CD14-positive monocyte (primary cell): Measurements from ENCODE around the gene TREM1. TPM values are rescaled to one million over a fixed set of nuclear protein-coding genes. Genes with fewer than 3 reads are reported as not detected.
A peak's percentile ranks its signal among the peaks of the same experiment; 100 is the strongest.

Experiments
- DNase-seq, 3 donors: peaks; one replicate each; pipeline ENCODE4 v3.0.0-alpha.2; 2011 to 2022
- H2AFZ ChIP-seq: 2 replicates; pipeline ENCODE4 v1.6.0; 2012; ENCODE audit warnings: mild to moderate bottlenecking, low read depth, low read length, inconsistent platforms; ENCODE audit not compliant: insufficient read depth, poor library complexity, severe bottlenecking
- H3K27ac ChIP-seq, 2 donors: 1 replicate in 1 of 2; 2 replicates in 1 of 2; pipeline ENCODE4 v1.5.1; 2012 to 2013; ENCODE audit warnings: low read length in 2 of 2, control low read depth in 1 of 2, inconsistent platforms in 1 of 2, low read depth in 1 of 2, mild to moderate bottlenecking in 1 of 2
- H3K27me3 ChIP-seq, 2 donors: one replicate each; pipeline versions ENCODE4 v1.6.0 to v1.6.1; 2011 to 2013; ENCODE audit warnings: low read length in 2 of 2; ENCODE audit not compliant: control insufficient read depth in 2 of 2, insufficient read depth in 2 of 2
- H3K36me3 ChIP-seq, 2 donors: replicated peaks in 1 of 2; 1 replicate in 1 of 2; 2 replicates in 1 of 2; pipeline versions ENCODE4 v1.5.1 to v1.6.1; 2012 to 2013; ENCODE audit warnings: low read length in 2 of 2, control low read depth in 1 of 2, inconsistent platforms in 1 of 2, mild to moderate bottlenecking in 1 of 2; ENCODE audit not compliant: insufficient read depth in 2 of 2, control insufficient read depth in 1 of 2
- H3K4me1 ChIP-seq, 2 donors: 1 replicate in 1 of 2; 2 replicates in 1 of 2; pipeline versions ENCODE4 v1.5.1 to v1.6.1; 2012 to 2013; ENCODE audit warnings: low read length in 2 of 2, control low read depth in 1 of 2, inconsistent platforms in 1 of 2, mild to moderate bottlenecking in 1 of 2, moderate library complexity in 1 of 2; ENCODE audit not compliant: insufficient read depth in 2 of 2, control insufficient read depth in 1 of 2
- H3K4me2 ChIP-seq: replicated peaks from 2 replicates; pipeline ENCODE3; 2012; ENCODE audit warnings: low read length, moderate library complexity, mild to moderate bottlenecking; ENCODE audit not compliant: poor library complexity, severe bottlenecking; ENCODE audit errors: extremely low read depth
- H3K4me3 ChIP-seq, 3 experiments: fragments of 200-600 bp in 1 of 3; sonication (generic) in 1 of 3; replicated peaks in 1 of 3; 1 replicate in 2 of 3; 2 replicates in 1 of 3; pipeline ENCODE4 v1.5.1; 2011 to 2013; ENCODE audit warnings: low read length in 3 of 3, mild to moderate bottlenecking in 3 of 3, control low read depth in 2 of 3, low read depth in 2 of 3, inconsistent platforms in 1 of 3, moderate library complexity in 1 of 3
- H3K79me2 ChIP-seq: 2 replicates; pipeline ENCODE4 v1.6.0; 2012; ENCODE audit warnings: mild to moderate bottlenecking, control low read depth, inconsistent platforms, low read length, moderate library complexity; ENCODE audit not compliant: insufficient read depth
- H3K9ac ChIP-seq: 2 replicates; pipeline ENCODE4 v1.6.0; 2017; ENCODE audit warnings: low read length, mild to moderate bottlenecking; ENCODE audit not compliant: insufficient read depth, poor library complexity, severe bottlenecking
- H3K9me3 ChIP-seq, 2 donors: replicated peaks in 1 of 2; 1 replicate in 1 of 2; 2 replicates in 1 of 2; pipeline versions ENCODE4 v1.5.1 to v1.6.1; 2012 to 2013; ENCODE audit warnings: low read length in 2 of 2, control low read depth in 1 of 2; ENCODE audit not compliant: control insufficient read depth in 1 of 2, insufficient read depth in 1 of 2
- H4K20me1 ChIP-seq: 2 replicates; pipeline ENCODE4 v1.6.0; 2012; ENCODE audit warnings: mild to moderate bottlenecking, low read length, control low read depth, moderate library complexity; ENCODE audit not compliant: insufficient read depth
- H3K27ac Mint-ChIP-seq, 7 donors: one replicate each; pipeline ENCODE4 v1.8.0; 2020; ENCODE audit warnings: mild to moderate bottlenecking in 7 of 7, mixed read lengths in 7 of 7, moderate library complexity in 6 of 7, inconsistent platforms in 2 of 7
- H3K27me3 Mint-ChIP-seq, 3 donors: one replicate each; pipeline ENCODE4 v1.8.0; 2021 to 2022; ENCODE audit warnings: low read depth in 3 of 3, mild to moderate bottlenecking in 3 of 3, mixed read lengths in 3 of 3, moderate library complexity in 3 of 3, inconsistent platforms in 1 of 3
- H3K36me3 Mint-ChIP-seq, 2 donors: one replicate each; pipeline ENCODE4 v1.8.0; 2020; ENCODE audit warnings: mixed read lengths in 2 of 2, inconsistent platforms in 1 of 2, mild to moderate bottlenecking in 1 of 2
- H3K4me1 Mint-ChIP-seq: one replicate; pipeline ENCODE4 v1.8.0; 2020; ENCODE audit warnings: mild to moderate bottlenecking, mixed read lengths
- H3K4me3 Mint-ChIP-seq, 2 donors: one replicate each; pipeline ENCODE4 v1.8.0; 2020; ENCODE audit warnings: mild to moderate bottlenecking in 2 of 2, mixed read lengths in 2 of 2, moderate library complexity in 1 of 2
- H3K9me3 Mint-ChIP-seq, 7 donors: one replicate each; pipeline ENCODE4 v1.8.0; 2020 to 2022; ENCODE audit warnings: mixed read lengths in 7 of 7, mild to moderate bottlenecking in 6 of 7, moderate library complexity in 6 of 7, inconsistent platforms in 2 of 7
- CTCF ChIP-seq: fragments of 200-600 bp; IDR thresholded peaks from one replicate; pipeline ENCODE4 v1.8.0; 2022; ENCODE audit warnings: antibody characterized with exemption, mild to moderate bottlenecking
- WGBS: methylation state at CpG from one replicate; pipeline ENCODE4 v1.1.5; 2013; ENCODE audit warnings: missing lambda C conversion rate; ENCODE audit not compliant: insufficient coverage; 5-methylcytosine and 5-hydroxymethylcytosine counted together
- intact Hi-C, 2 donors: fragments of 100-400 bp; cut with micrococcal nuclease; formaldehyde crosslinking; loops; one replicate each; pipeline versions ENCODE4 v1.15.0 to v1.15.1; 2023
- polyA plus RNA-seq, 3 donors: library from polyadenylated mRNA; depleted of rRNA in 1 of 3; unstranded in 2 of 3; stranded (reverse) in 1 of 3; fragments of 300-500 nt in 2 of 3; fragments of >200 nt in 1 of 3; fragmentation: Illumina TruSeq in 2 of 3; gene quantifications; 1 replicate in 2 of 3; 2 replicates in 1 of 3; pipeline ENCODE4 v1.2.3, GENCODE V29; 2012 to 2021
- small RNA-seq: library from RNA; depleted of rRNA; stranded (forward); fragments of <200 nt; gene quantifications from one replicate; pipeline ENCODE3, GENCODE V24; 2012; ENCODE audit warnings: low read depth; ENCODE audit not compliant: insufficient read length

The TREM1 gene
- polyA plus RNA-seq, 3 donors = 175 to 303 (median 240) TPM

GRCh38 chr6:41226752-41227151 lies 59.7 kb downstream of the TREM1 start:
- H2AFZ ChIP-seq = no peak overlapping the region
- intact Hi-C loops = loop anchor here (5.0 kb wide), 3 partner anchors 39 to 91 kb away; no protein-coding TSS in a partner anchor
- WGBS = no CpG with 5 or more reads among the region's 3 CpGs
- H3K4me1 ChIP-seq = peaks cover 32 to 43% of the 10 kb centered on the region in 2 donors
- no peaks in the 10 kb centered on the region for H4K20me1 ChIP-seq
- DNase-seq = no peak
- no peak overlapping the region for H3K4me3 Mint-ChIP-seq
- no peak overlapping the region for H3K4me2 ChIP-seq
- H3K27me3 Mint-ChIP-seq = peaks cover 2 to 7% (median 3%) of the 10 kb centered on the region in 3 donors
- no peak for TF ChIP-seq CTCF
- H3K27me3 ChIP-seq = no peaks in the 10 kb centered on the region
- no peak overlapping the region for H3K4me3 ChIP-seq
- H3K4me1 Mint-ChIP-seq = peaks cover 36% of the 10 kb centered on the region
- no peaks in the 10 kb centered on the region for H3K79me2 ChIP-seq
- H3K9me3 ChIP-seq = no peaks in the 10 kb centered on the region
- no peaks in the 10 kb centered on the region for H3K36me3 ChIP-seq
- H3K9ac ChIP-seq = no peak overlapping the region
- H3K27ac Mint-ChIP-seq = peak overlapping the region in 1 of 7 donors; percentile 1
- H3K9me3 Mint-ChIP-seq = peaks cover 0 to 2% (median 0%) of the 10 kb centered on the region in 7 donors
- peaks cover 0 to 11% of the 10 kb centered on the region in 2 donors for H3K36me3 Mint-ChIP-seq
- H3K27ac ChIP-seq = no peak overlapping the region

- WGBS = no CpG with 5 or more reads among the region's 1 CpG
- Histone ChIP-seq H3K27ac (no peak overlapping the region), H4K20me1 (no peaks in the 10 kb centered on the region), H3K9ac (no peak overlapping the region), H3K79me2 (no peaks in the 10 kb centered on the region), H3K4me2 (no peak overlapping the region), H3K4me3 (no peak overlapping the region), H3K36me3 (no peaks in the 10 kb centered on the region), H3K27me3 (no peaks in the 10 kb centered on the region), H2AFZ (no peak overlapping the region), H3K9me3 (peaks cover 0 to 8% of the 10 kb centered on the region in 2 donors), H3K4me1 (peaks cover 34 to 44% of the 10 kb centered on the region in 2 donors)
- Mint-ChIP-seq H3K36me3 (peaks cover 5 to 7% of the 10 kb centered on the region in 2 donors), H3K27ac (peak overlapping the region in 1 of 7 donors; percentile 58), H3K4me1 (peaks cover 36% of the 10 kb centered on the region), H3K27me3 (peaks cover 0 to 5% (median 3%) of the 10 kb centered on the region in 3 donors), H3K9me3 (peaks cover 0 to 9% (median 3%) of the 10 kb centered on the region in 7 donors), H3K4me3 (no peak overlapping the region)
- no peak for TF ChIP-seq CTCF
- intact Hi-C loops = loop anchor here (5.0 kb wide), 3 partner anchors 37 to 93 kb away; no protein-coding TSS in a partner anchor
- DNase-seq = peak in 1 of 3 donors; percentile 9
Measured at GRCh38 chr6:41224800-41225199, 61.7 kb downstream of the TREM1 start.

Small RNA genes lying within 50 kb of the gene (small RNA-seq; reads per million reads assigned to genes)
- not detected for gene AL391903.2
- gene AL391903.3 = not detected
- not detected for gene RNA5SP207
- not detected for gene RNU6-643P

Other genes with a start within 250 kb of the TREM1 start
- 1 to 10 TPM in 1 of 3 donors, under 1 TPM in 1, not detected in 1; 0.09 to 2.3 TPM for gene UNC5CL, start 247.5 kb downstream of the TREM1 start, polyA plus RNA-seq
- gene TSPO2, start 244.2 kb downstream of the TREM1 start, polyA plus RNA-seq = not detected
- gene APOBEC2, start 233.5 kb downstream of the TREM1 start, polyA plus RNA-seq = under 1 TPM in 2 of 3 donors, not detected in 1; 0.14 to 0.42 TPM
- 10 to 100 TPM in 2 of 3 donors, 1 to 10 TPM in 1; 6.5 to 23.6 (median 16.8) TPM for gene OARD1, start 214.3 kb downstream of the TREM1 start, polyA plus RNA-seq
- 10 to 100 TPM in 2 of 3 donors, 1 to 10 TPM in 1; 9.7 to 21.4 (median 10.7) TPM for gene NFYA, start 213.7 kb downstream of the TREM1 start, polyA plus RNA-seq
- 1 to 10 TPM in 2 of 3 donors, under 1 TPM in 1; 0.65 to 3.6 (median 2.6) TPM for gene TREML1, start 132.3 kb downstream of the TREM1 start, polyA plus RNA-seq
- under 1 TPM; 0.54 to 0.78 (median 0.56) TPM for gene TREM2, start 123.6 kb downstream of the TREM1 start, polyA plus RNA-seq
- gene TREML2, start 85.5 kb downstream of the TREM1 start, polyA plus RNA-seq = 1 to 10 TPM in 2 of 3 donors, under 1 TPM in 1; 0.89 to 4.2 (median 1.1) TPM
- not detected for gene TREML4, start 58.3 kb downstream of the TREM1 start, polyA plus RNA-seq
- gene NCR2, start 48.9 kb upstream of the TREM1 start, polyA plus RNA-seq = not detected